GM19467 (cell line): ENCODE data around the gene MPZL3.

Experiments
- ATAC-seq: cut with Tn5 transposase; IDR thresholded peaks from one replicate; pipeline ENCODE4 v1.9.1; 2021; ENCODE audit warnings: mild to moderate bottlenecking, moderate library complexity; ENCODE audit not compliant: unreplicated experiment

The MPZL3 gene

GRCh38 chr11:118233377-118233776 lies 18.8 kb downstream of the MPZL3 start:
- no peak for ATAC-seq

GRCh38 chr11:118232659-118233058 lies 19.5 kb downstream of the MPZL3 start:
- no peak for ATAC-seq

GRCh38 chr11:118231461-118231860 lies 20.7 kb downstream of the MPZL3 start:
- ATAC-seq = no peak

- ATAC-seq = no peak
Observed at GRCh38 chr11:118230088-118230487, 22.1 kb downstream of the MPZL3 start.

DNA sequence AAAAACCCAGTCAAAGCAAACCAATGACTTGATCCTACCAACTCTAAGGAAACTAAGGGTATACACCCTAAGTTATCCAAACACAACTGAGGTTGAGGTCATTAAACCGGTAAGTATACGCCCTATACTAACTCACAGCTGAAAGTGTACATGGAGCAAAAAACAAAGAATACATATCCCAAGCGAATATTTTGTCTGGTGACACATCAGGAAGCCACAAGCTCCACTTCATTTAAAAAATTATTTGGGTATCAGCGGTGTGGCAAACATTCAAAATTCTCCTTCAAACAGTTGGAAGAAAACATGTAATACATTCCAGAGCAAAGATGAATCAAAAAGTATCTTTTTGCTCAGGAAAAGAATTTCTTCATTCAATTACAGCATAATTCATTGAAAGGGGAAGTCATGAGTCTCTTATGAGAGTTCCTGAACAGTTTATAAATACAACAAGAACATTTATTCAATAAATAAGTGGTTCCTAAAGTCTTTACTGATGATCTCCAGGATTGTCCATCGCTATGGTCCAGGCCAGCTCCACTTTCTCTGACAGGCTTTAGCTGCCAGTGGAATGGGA lies 22.8 kb downstream of the MPZL3 start:
- ATAC-seq = no peak

- ATAC-seq = peak; percentile 59
Observed at GRCh38 chr11:118227865-118228785, 24.0 kb downstream of the MPZL3 start.

GRCh38 chr11:118226781-118227180 lies 25.4 kb downstream of the MPZL3 start:
- no peak for ATAC-seq

- ATAC-seq = no peak
Observed at GRCh38 chr11:118226296-118226695, 25.9 kb downstream of the MPZL3 start.

DNA sequence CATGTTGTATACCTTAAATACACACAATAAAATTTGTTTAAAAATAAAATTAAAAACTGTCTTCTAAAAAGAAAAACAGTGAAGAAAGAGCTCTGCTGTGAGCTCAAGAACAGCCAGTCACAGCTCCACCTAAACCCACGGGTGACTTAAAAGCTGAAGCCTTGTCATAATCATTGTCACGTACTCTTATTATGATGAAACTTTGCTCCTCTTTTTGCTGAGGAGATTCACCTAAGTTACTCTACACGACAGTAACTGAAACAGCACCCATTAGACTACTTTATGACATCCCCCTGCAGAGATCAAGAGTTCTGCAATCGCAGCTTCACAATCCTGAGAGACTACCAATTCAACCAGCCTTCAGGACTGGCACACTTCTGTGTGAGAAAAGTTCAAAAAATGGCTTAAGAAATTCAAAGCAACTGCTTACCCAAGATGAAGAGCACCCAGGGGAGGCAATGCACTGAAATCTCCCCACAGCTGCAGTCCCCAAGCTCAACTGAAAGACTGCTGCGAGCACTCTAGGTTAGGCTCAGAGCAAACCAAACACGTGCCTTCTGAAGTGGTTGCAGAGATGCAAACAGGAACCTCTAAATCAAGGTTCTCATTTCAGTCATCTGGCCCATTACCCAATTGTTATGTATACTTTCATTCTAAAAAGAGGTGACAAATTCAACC lies 27.5 kb downstream of the MPZL3 start, which contains the start of gene JAML:
Gene JAML, minus strand, starts transcription at position 501 of the 678 bp plus-strand sequence. CDS start 10,145 bp downstream, outside the sequence.
- ATAC-seq = peak; percentile 41

GRCh38 chr11:118223992-118224391 lies 28.2 kb downstream of the MPZL3 start:
- ATAC-seq = no peak

GRCh38 chr11:118223570-118223969 lies 28.6 kb downstream of the MPZL3 start:
- no peak for ATAC-seq

- no peak for ATAC-seq
Observed at GRCh38 chr11:118222437-118222836, 29.7 kb downstream of the MPZL3 start.

GRCh38 chr11:118221419-118221818 lies 30.7 kb downstream of the MPZL3 start:
- no peak for ATAC-seq

DNA sequence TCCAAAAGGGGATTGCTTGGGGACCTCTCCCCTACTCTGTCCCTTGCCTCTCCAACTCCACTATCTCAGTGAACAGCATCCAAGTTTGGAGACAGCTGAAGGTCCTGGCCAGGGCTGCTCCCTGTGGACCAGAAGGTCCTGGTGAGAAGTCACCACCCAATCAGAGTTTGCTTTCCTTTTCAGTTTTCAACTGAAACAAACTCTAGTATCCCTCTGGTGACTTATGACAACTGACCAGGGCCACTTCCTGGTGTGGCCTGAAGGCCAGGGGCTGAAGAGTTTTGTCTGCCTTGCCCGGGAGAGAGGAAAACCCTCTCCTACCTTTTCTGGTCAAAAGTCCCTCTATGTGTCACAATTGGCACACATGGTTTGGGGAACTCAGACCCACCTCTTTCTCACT lies 32.4 kb downstream of the MPZL3 start:
- no peak for ATAC-seq

GRCh38 chr11:118219244-118219643 lies 32.9 kb downstream of the MPZL3 start:
- ATAC-seq = no peak

- no peak for ATAC-seq
Observed at GRCh38 chr11:118217575-118217974, 34.6 kb downstream of the MPZL3 start.

GRCh38 chr11:118216621-118217481 lies 35.3 kb downstream of the MPZL3 start:
- peak; percentile 47 for ATAC-seq

DNA sequence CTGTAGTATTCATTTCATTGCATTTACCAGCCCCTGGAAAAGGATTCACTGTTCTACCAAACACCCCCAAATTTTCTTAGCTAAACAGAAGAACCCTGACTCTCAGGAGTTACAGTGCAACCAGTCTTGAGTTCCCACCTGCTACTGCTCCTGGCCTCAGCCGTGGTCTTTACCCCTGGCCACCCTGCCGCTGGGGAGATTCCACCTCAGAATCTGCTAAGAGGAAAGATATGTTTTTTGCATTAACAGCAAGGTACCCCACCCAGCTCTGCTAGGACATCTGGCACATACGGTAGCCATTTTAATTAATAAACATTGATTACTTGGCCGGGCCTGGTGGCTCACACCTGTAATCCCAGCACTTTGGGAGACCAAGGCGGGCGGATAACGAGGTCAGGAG lies 36.4 kb downstream of the MPZL3 start:
- ATAC-seq = no peak

DNA sequence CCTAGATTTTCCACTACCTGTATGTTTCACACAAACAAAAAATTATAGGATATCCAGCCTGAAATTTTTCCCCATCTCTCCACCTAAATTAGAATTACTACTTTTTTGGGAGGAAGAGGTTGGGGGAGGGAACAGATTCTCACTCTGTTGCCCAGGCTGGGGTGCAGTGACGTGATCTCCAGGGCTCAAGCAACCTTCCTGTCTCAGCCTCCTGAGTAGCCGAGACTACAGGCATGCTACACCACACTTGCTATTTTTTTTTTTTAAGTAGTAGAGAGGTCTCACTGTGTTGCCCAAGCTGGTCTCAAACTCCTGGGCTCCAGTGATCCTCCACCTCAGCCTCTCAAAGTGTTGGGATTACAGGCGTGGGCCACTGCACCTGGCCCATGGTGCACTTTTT lies 36.9 kb downstream of the MPZL3 start:
- ATAC-seq = no peak

DNA sequence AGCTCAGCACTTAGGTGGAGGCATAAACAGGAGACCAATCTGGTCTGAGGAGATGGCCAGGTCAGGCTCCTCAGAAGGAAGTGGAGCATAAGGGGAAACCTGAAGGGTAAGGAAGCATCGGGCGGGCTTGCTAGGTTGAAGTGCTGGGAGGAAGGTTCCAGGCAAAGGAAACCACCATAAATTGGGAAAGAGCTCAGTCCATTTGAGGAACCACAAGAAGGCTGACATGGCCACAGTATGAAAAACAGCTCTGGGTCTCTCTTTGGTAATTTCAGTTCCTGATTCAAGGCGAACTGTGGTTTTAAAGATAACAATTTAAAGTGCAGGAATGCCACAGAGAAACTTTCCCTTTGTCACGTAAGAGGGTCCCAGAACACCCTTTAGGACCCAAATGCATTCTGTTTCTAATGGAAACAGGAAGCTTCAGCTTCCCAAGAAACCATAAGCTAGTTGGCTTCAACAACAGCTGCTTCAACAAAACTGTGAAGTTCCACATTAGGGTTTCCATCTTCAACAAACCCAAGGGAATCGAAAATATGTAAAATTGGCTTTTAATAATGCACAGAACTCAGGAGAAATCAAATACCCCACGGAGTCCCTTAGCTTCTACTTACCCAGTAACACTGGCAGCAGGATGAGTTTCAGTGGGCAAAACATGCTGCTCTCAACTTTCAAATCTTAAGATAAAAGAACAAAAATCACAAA lies 37.8 kb downstream of the MPZL3 start:
- no peak for ATAC-seq
